ENCODE results near the gene TBC1D2.

TBC1D2 gene

DNA sequence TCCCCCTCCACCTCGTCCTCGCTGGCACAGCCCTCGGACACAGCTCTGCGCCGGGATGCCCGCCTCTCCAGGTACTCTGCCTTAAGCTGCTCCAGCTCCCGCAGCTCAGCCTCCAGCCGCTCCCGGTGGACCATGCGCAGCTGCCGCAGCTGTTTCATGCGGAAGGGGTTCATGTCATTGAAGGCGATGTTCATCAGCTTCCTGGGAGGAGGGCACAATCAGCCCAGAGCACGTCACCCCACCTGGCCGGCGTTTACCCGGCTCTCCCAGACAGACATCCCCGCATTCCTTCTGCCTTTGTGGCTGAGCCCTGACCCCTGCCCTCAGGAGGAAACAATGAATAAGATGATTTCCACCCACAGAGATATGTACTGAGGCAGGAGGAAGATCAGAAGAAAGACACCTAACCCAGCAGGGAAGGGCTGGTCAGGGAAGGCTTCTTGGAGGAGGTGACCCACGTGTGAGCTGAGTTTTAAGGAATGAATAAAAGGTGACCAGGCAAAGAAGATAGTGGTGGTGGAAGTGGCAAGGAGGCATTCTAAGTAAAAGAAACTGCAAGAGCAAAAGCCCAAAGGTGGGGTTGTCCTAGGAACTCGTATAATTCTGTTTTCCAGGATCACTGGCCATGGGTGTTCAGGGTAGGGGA, 55.9 kb downstream of the TBC1D2 start:
- no peak overlapping the region for H3K27ac ChIP-seq (ENCODE audit: low read depth, low read length)
- H3K9ac ChIP-seq (ENCODE audit: low read depth in 1 of 2, low read length in 2 of 2): no peak overlapping the region
- H3K4me1 ChIP-seq (ENCODE audit: control insufficient read depth in 1 of 2, insufficient read depth in 2 of 2, low read length in 2 of 2): no peaks in the 10 kb centered on the region
- H3K27me3 ChIP-seq (ENCODE audit: control insufficient read depth in 1 of 2, insufficient read depth in 2 of 2, low read length in 2 of 2): no peaks in the 10 kb centered on the region
- H3K4me3 ChIP-seq (ENCODE audit: low read depth in 1 of 2, low read length in 2 of 2): no peak overlapping the region
- H3K9me3 ChIP-seq (ENCODE audit: control insufficient read depth in 1 of 2, low read length in 2 of 2): no peaks in the 10 kb centered on the region
- peaks cover 10 to 26% of the 10 kb centered on the region in 2 donors for H3K36me3 ChIP-seq (ENCODE audit: control insufficient read depth in 1 of 2, insufficient read depth in 2 of 2, low read length in 2 of 2)

- Histone ChIP-seq H3K4me1 (ENCODE audit: control insufficient read depth in 1 of 2, insufficient read depth in 2 of 2, low read length in 2 of 2) (peaks cover 12 to 14% of the 10 kb centered on the region in 2 donors), H3K9me3 (ENCODE audit: control insufficient read depth in 1 of 2, low read length in 2 of 2) (no peaks in the 10 kb centered on the region), H3K36me3 (ENCODE audit: control insufficient read depth in 1 of 2, insufficient read depth in 2 of 2, low read length in 2 of 2) (peaks cover 6 to 10% of the 10 kb centered on the region in 2 donors), H3K27me3 (ENCODE audit: control insufficient read depth in 1 of 2, insufficient read depth in 2 of 2, low read length in 2 of 2) (no peaks in the 10 kb centered on the region), H3K4me3 (ENCODE audit: low read depth in 1 of 2, low read length in 2 of 2) (no peak overlapping the region), H3K9ac (ENCODE audit: low read depth in 1 of 2, low read length in 2 of 2) (no peak overlapping the region), H3K27ac (ENCODE audit: low read depth, low read length) (no peak overlapping the region)
These were observed 59.8 kb downstream of the TBC1D2 start for GRCh38 chr9:98195671-98196070.

DNA sequence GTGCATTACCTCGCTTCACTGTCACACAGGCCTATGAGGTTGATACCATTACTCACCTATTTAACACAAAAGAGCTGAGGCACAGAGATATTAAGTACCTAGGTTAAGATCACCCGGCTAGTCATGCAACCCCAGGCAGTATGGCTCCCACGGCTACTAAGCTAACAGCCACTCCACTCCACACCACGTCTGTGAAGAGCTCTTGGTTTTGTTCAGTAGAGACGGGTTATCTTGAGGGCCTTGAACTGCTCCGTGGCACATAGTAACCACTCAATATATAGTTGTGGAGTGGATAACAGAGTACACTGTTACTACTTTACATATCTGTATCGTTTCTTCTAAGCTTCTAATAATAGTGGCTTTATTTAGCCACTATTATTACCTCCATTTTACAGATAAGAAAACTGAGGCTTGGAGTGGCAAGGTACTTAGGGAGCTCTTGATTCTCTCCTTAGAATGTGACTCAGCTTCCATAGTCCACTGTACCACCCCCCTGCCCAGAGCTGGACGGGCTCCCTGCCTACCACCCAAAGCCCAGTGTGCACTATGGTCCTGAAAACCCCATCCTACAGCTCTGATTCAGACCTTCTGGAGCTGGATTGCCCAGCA, 62.0 kb downstream of the TBC1D2 start:
- H3K4me3 ChIP-seq (ENCODE audit: low read depth in 1 of 2, low read length in 2 of 2): peak overlapping the region; percentile 78 to 85
- H3K9me3 ChIP-seq (ENCODE audit: control insufficient read depth in 1 of 2, low read length in 2 of 2): no peaks in the 10 kb centered on the region
- H3K27me3 ChIP-seq (ENCODE audit: control insufficient read depth in 1 of 2, insufficient read depth in 2 of 2, low read length in 2 of 2): no peaks in the 10 kb centered on the region
- H3K9ac ChIP-seq (ENCODE audit: low read depth in 1 of 2, low read length in 2 of 2): peak overlapping the region; percentile 75 to 88
- no peaks in the 10 kb centered on the region for H3K36me3 ChIP-seq (ENCODE audit: control insufficient read depth in 1 of 2, insufficient read depth in 2 of 2, low read length in 2 of 2)
- peak overlapping the region; percentile 85 for H3K27ac ChIP-seq (ENCODE audit: low read depth, low read length)
- peaks cover 27% of the 10 kb centered on the region in 2 donors for H3K4me1 ChIP-seq (ENCODE audit: control insufficient read depth in 1 of 2, insufficient read depth in 2 of 2, low read length in 2 of 2)

DNA sequence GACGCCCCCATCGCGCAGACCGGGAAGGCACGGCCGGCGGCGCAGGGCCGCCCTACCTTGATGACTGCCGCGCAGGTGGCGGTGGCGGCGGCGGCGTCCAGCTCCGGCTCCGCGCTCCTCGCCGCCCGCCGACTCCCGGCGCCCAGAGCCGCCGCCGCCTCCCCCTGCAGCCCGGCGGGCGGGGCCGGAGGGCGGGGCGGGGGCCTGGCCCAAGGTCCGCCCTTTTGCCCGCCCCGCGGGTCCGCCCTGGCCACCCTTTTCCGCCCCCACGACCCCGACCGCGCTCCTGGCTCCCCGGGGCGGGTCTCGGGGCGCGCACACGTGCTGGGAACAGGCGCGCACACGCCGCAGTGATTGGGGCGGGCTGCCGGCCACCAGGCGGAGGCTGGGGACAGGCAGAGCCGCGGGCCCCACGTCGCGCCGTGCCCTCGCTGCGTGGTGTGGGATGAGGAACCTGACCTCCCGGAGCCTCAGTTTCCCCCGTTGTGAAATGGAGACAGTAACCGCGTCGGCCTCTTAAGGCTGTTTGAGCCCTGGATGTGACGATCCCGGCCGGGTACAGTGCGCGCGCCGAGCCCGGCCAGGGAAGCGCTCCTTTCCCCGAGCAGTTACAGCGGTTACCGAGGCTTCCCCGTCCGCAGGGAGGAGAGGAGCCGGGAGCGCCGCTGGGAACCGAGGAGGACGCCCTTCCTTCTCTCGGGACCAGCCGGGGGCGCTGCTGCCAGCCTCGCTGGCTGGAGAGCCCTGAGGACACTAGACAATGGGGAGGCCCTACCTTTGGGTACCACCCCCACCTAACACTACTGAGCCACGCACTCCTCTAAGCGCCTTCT, 62.7 kb downstream of the TBC1D2 start, which contains the start of gene CORO2A:
TSS of gene CORO2A (minus strand) at position 135 of the 833 bp plus-strand sequence. CDS start 34,977 bp downstream, outside the sequence.
- Histone ChIP-seq H3K9ac (ENCODE audit: low read depth in 1 of 2, low read length in 2 of 2) (peak within 1 kb of the TSS; percentile 85 to 88), H3K9me3 (ENCODE audit: control insufficient read depth in 1 of 2, low read length in 2 of 2) (no peaks in the 10 kb centered on the region), H3K4me3 (ENCODE audit: low read depth in 1 of 2, low read length in 2 of 2) (peak within 1 kb of the TSS; percentile 88 to 92), H3K27ac (ENCODE audit: low read depth, low read length) (peak within 1 kb of the TSS; percentile 85), H3K36me3 (ENCODE audit: control insufficient read depth in 1 of 2, insufficient read depth in 2 of 2, low read length in 2 of 2) (no peaks in the 10 kb centered on the region), H3K27me3 (ENCODE audit: control insufficient read depth in 1 of 2, insufficient read depth in 2 of 2, low read length in 2 of 2) (no peaks in the 10 kb centered on the region), H3K4me1 (ENCODE audit: control insufficient read depth in 1 of 2, insufficient read depth in 2 of 2, low read length in 2 of 2) (peaks cover 27% of the 10 kb centered on the region in 2 donors)

GRCh38 chr9:98191671-98192502, 63.6 kb downstream of the TBC1D2 start:
- H3K9me3 ChIP-seq (ENCODE audit: control insufficient read depth in 1 of 2, low read length in 2 of 2): no peaks in the 10 kb centered on the region
- H3K27ac ChIP-seq (ENCODE audit: low read depth, low read length): peak overlapping the region; percentile 78
- H3K9ac ChIP-seq (ENCODE audit: low read depth in 1 of 2, low read length in 2 of 2): peak overlapping the region; percentile 85 to 88
- peaks cover 27% of the 10 kb centered on the region in 2 donors for H3K4me1 ChIP-seq (ENCODE audit: control insufficient read depth in 1 of 2, insufficient read depth in 2 of 2, low read length in 2 of 2)
- H3K4me3 ChIP-seq (ENCODE audit: low read depth in 1 of 2, low read length in 2 of 2): peak overlapping the region; percentile 88 to 92
- no peaks in the 10 kb centered on the region for H3K36me3 ChIP-seq (ENCODE audit: control insufficient read depth in 1 of 2, insufficient read depth in 2 of 2, low read length in 2 of 2)
- no peaks in the 10 kb centered on the region for H3K27me3 ChIP-seq (ENCODE audit: control insufficient read depth in 1 of 2, insufficient read depth in 2 of 2, low read length in 2 of 2)

DNA sequence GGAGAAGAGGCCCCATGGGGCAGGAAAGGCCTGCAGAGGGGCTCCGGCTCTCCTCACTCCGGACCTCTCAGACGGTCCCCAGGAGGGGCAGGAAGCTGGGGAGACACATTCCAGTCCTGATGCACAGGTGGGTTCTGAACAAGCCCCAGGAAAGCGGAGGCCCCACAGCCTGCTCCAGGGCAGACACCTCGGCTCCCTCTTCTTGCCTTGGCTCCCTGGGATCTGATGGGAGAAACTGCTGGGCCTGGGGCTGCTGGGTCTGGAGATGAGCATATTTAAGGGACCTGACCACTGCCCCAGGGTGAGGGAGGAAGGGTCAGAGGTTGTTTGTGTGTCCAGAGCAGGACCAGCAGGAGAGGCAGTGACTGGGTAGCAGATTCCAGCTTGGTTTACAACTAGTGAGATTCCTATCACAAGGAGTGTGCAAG, 64.3 kb downstream of the TBC1D2 start:
- Histone ChIP-seq H3K36me3 (ENCODE audit: control insufficient read depth in 1 of 2, insufficient read depth in 2 of 2, low read length in 2 of 2) (no peaks in the 10 kb centered on the region), H3K27ac (ENCODE audit: low read depth, low read length) (peak overlapping the region; percentile 78), H3K9ac (ENCODE audit: low read depth in 1 of 2, low read length in 2 of 2) (peak overlapping the region; percentile 85 to 88), H3K4me1 (ENCODE audit: control insufficient read depth in 1 of 2, insufficient read depth in 2 of 2, low read length in 2 of 2) (peaks cover 27 to 30% of the 10 kb centered on the region in 2 donors), H3K27me3 (ENCODE audit: control insufficient read depth in 1 of 2, insufficient read depth in 2 of 2, low read length in 2 of 2) (no peaks in the 10 kb centered on the region), H3K4me3 (ENCODE audit: low read depth in 1 of 2, low read length in 2 of 2) (peak overlapping the region; percentile 88 to 92), H3K9me3 (ENCODE audit: control insufficient read depth in 1 of 2, low read length in 2 of 2) (no peaks in the 10 kb centered on the region)

DNA sequence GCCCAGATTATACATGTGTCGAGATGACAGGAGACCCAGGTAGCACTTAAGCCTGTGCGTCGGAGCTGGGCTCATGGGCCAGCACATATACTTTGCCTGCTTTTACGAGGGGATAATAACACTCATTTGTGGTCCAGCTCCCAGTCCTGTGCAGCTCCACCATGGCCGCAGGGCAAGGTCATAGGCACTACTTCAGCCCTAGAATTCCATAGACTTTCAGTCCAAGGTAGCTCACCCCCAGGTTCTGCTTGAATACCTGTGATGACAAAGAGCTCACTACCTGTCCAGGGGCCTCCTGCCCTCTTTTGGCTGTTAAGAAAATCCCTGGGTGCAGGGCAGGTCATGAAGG, 64.7 kb downstream of the TBC1D2 start:
- peak overlapping the region; percentile 88 to 92 for H3K4me3 ChIP-seq (ENCODE audit: low read depth in 1 of 2, low read length in 2 of 2)
- H3K9ac ChIP-seq (ENCODE audit: low read depth in 1 of 2, low read length in 2 of 2): peak overlapping the region; percentile 85 to 88
- peak overlapping the region; percentile 78 for H3K27ac ChIP-seq (ENCODE audit: low read depth, low read length)
- peaks cover 29 to 33% of the 10 kb centered on the region in 2 donors for H3K4me1 ChIP-seq (ENCODE audit: control insufficient read depth in 1 of 2, insufficient read depth in 2 of 2, low read length in 2 of 2)
- H3K9me3 ChIP-seq (ENCODE audit: control insufficient read depth in 1 of 2, low read length in 2 of 2): no peaks in the 10 kb centered on the region
- H3K36me3 ChIP-seq (ENCODE audit: control insufficient read depth in 1 of 2, insufficient read depth in 2 of 2, low read length in 2 of 2): no peaks in the 10 kb centered on the region
- H3K27me3 ChIP-seq (ENCODE audit: control insufficient read depth in 1 of 2, insufficient read depth in 2 of 2, low read length in 2 of 2): no peaks in the 10 kb centered on the region

- no peaks in the 10 kb centered on the region for H3K27me3 ChIP-seq (ENCODE audit: control insufficient read depth in 1 of 2, insufficient read depth in 2 of 2, low read length in 2 of 2)
- H3K4me1 ChIP-seq (ENCODE audit: control insufficient read depth in 1 of 2, insufficient read depth in 2 of 2, low read length in 2 of 2): peaks cover 37 to 45% of the 10 kb centered on the region in 2 donors
- H3K9me3 ChIP-seq (ENCODE audit: control insufficient read depth in 1 of 2, low read length in 2 of 2): no peaks in the 10 kb centered on the region
- H3K4me3 ChIP-seq (ENCODE audit: low read depth in 1 of 2, low read length in 2 of 2): no peak overlapping the region
- peak overlapping the region; percentile 2 for H3K27ac ChIP-seq (ENCODE audit: low read depth, low read length)
- peaks cover 0 to 7% of the 10 kb centered on the region in 2 donors for H3K36me3 ChIP-seq (ENCODE audit: control insufficient read depth in 1 of 2, insufficient read depth in 2 of 2, low read length in 2 of 2)
- H3K9ac ChIP-seq (ENCODE audit: low read depth in 1 of 2, low read length in 2 of 2): peak overlapping the region; percentile 31 to 32
These were observed 66.0 kb downstream of the TBC1D2 start for GRCh38 chr9:98189412-98189811.

DNA sequence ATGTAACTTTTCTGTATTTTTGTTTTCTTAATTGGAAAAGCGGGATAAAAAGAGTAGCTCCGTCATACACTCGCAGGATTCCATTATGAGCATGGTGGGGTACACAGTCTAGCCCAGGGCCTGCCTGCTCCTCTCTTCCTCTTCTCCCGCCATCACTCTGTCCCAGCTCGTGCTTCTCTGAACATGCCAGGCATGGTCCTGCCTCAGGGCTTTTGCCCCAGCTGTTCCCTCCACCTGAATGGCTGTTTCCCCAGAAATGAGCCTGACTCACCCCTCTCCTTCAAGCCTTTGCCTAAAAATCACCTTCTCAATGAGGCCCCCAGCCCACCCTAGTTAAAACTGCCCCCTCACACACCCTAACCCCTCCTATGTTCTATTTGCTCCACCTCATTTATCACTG, 67.5 kb downstream of the TBC1D2 start:
- Histone ChIP-seq H3K27me3 (ENCODE audit: control insufficient read depth in 1 of 2, insufficient read depth in 2 of 2, low read length in 2 of 2) (no peaks in the 10 kb centered on the region), H3K27ac (ENCODE audit: low read depth, low read length) (no peak overlapping the region), H3K9ac (ENCODE audit: low read depth in 1 of 2, low read length in 2 of 2) (no peak overlapping the region), H3K36me3 (ENCODE audit: control insufficient read depth in 1 of 2, insufficient read depth in 2 of 2, low read length in 2 of 2) (peaks cover 0 to 8% of the 10 kb centered on the region in 2 donors), H3K4me3 (ENCODE audit: low read depth in 1 of 2, low read length in 2 of 2) (no peak overlapping the region), H3K4me1 (ENCODE audit: control insufficient read depth in 1 of 2, insufficient read depth in 2 of 2, low read length in 2 of 2) (peaks cover 31 to 42% of the 10 kb centered on the region in 2 donors), H3K9me3 (ENCODE audit: control insufficient read depth in 1 of 2, low read length in 2 of 2) (no peaks in the 10 kb centered on the region)

Data from duodenal mucosa (tissue), 2 donors.